H1 (cell line): ENCODE measurements around the gene TPP2. TPM values are rescaled to one million over a fixed set of nuclear protein-coding genes. Genes with fewer than 3 reads are reported as not detected.

Source experiments
- CBX5 ChIP-seq: fragments of 300-800, 300-1000 bp; sonication (generic); IDR thresholded peaks from 2 replicates; pipeline ENCODE4 v1.7.1; 2016; ENCODE audit warnings: antibody characterized with exemption, low read length, low read depth
- CEBPB ChIP-seq: IDR thresholded peaks from 2 replicates; pipeline ENCODE4 v1.6.1; 2012; ENCODE audit warnings: low read depth, low read length
- TAF7 ChIP-seq: optimal IDR thresholded peaks from 2 replicates; pipeline ENCODE3; 2011; ENCODE audit warnings: low read depth, mild to moderate bottlenecking, inconsistent platforms, low read length, moderate library complexity, borderline replicate concordance
- polyA plus RNA-seq, 7 experiments: library from polyadenylated mRNA; depleted of rRNA in 3 of 7; stranded (reverse) in 5 of 7; unstranded in 2 of 7; fragments of >200 nt in 5 of 7; fragments of 200-250 nt in 2 of 7; gene quantifications; 1 replicate in 5 of 7; 2 replicates in 1 of 7; 4 replicates in 1 of 7; pipeline versions ENCODE4 v1.2.1 to v1.2.3, GENCODE V29; 2011 to 2013; ENCODE audit warnings: missing spikeins in 2 of 7, mixed read lengths in 2 of 7
- total RNA-seq: library from RNA; stranded (reverse); fragmentation: NEBNext Ultra II Directional; extraction: Animal tissue kit (Norgen Biotek cat#: 25700); gene quantifications from 2 replicates; pipeline ENCODE4 v1.2.1, GENCODE V29; 2021

TPP2 gene
- total and polyA plus RNA-seq, 2 of the 8 experiments (the other 6 are each of a cell fraction or from before 2014, with no cell fraction given): 15.9 to 85.7 TPM

DNA sequence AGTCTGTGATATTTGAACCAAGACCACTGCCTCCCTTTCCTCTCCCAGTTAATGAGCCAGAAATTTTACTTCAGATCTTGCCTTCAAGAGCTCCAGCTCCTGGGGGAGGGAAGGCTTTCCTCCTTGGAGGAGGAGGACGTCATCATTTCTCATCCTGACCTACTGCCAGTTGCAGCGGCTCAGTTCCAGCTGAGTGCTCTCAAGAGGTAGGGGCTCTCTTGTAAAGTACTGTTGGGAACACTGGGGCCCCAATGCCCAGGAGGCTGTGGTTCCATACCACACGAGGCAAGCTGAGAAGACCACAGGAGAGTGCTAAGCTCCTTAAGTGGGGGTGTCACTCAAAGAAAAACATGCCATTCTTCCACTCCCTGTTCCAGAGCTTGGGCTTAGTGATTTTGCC lies 61.9 kb downstream of the TPP2 start (continued):
- TF ChIP-seq CEBPB (no peak), TAF7 (no peak), CBX5 (no peak)
